Hepatocyte (in vitro differentiated cells): ENCODE measurements around the gene PLBD1. TPM values are rescaled to one million over a fixed set of nuclear protein-coding genes. Genes with fewer than 3 reads are reported as not detected.

ENCODE experiments used
- DNase-seq: peaks from one replicate; pipeline ENCODE4 v3.0.0-alpha.2; 2016; ENCODE audit warnings: low spot score
- H2AFZ ChIP-seq: fragments of 200-600 bp; sonication (generic); 2 replicates; pipeline ENCODE4 v1.6.0; 2016; ENCODE audit warnings: antibody characterized with exemption, mild to moderate bottlenecking
- H3K27ac ChIP-seq: fragments of 200-600 bp; sonication (generic); 2 replicates; pipeline ENCODE4 v1.5.1; 2016; ENCODE audit warnings: mild to moderate bottlenecking
- H3K27me3 ChIP-seq: fragments of 200-600 bp; sonication (generic); 2 replicates; pipeline ENCODE4 v1.6.1; 2016
- H3K36me3 ChIP-seq: fragments of 200-600 bp; sonication (generic); replicated peaks from 2 replicates; pipeline ENCODE4 v1.5.1; 2016; ENCODE audit warnings: low read depth; ENCODE audit not compliant: insufficient read depth
- H3K4me1 ChIP-seq: fragments of 200-600 bp; sonication (generic); 2 replicates; pipeline ENCODE4 v1.5.1; 2016; ENCODE audit warnings: mild to moderate bottlenecking, moderate library complexity; ENCODE audit not compliant: insufficient read depth
- H3K4me2 ChIP-seq: fragments of 200-600 bp; sonication (generic); 2 replicates; pipeline ENCODE4 v1.6.0; 2016
- H3K4me3 ChIP-seq: fragments of 200-600 bp; sonication (generic); 2 replicates; pipeline ENCODE4 v1.5.1; 2016; ENCODE audit warnings: mild to moderate bottlenecking
- H3K79me2 ChIP-seq: fragments of 200-600 bp; sonication (generic); 2 replicates; pipeline ENCODE4 v1.6.0; 2017; ENCODE audit warnings: mild to moderate bottlenecking
- H3K9me2 ChIP-seq: fragments of 200-600 bp; sonication (generic); replicated peaks from 2 replicates; pipeline ENCODE4 v1.6.0; 2017; ENCODE audit warnings: mild to moderate bottlenecking; ENCODE audit not compliant: insufficient read depth
- H3K9me3 ChIP-seq: fragments of 200-600 bp; sonication (generic); 2 replicates; pipeline ENCODE4 v1.5.1; 2016; ENCODE audit warnings: low read depth, mild to moderate bottlenecking
- H4K20me1 ChIP-seq: fragments of 200-600 bp; sonication (generic); 2 replicates; pipeline ENCODE4 v1.6.0; 2016; ENCODE audit warnings: mild to moderate bottlenecking; ENCODE audit not compliant: insufficient read depth, poor library complexity, severe bottlenecking
- CTCF ChIP-seq: fragments of 200-600 bp; sonication (generic); IDR thresholded peaks from 2 replicates; pipeline ENCODE4 v1.5.1; 2016; ENCODE audit warnings: antibody characterized with exemption, mild to moderate bottlenecking; ENCODE audit not compliant: poor library complexity
- EZH2 ChIP-seq: fragments of 200-600 bp; sonication (generic); IDR thresholded peaks from 2 replicates; pipeline ENCODE4 v1.6.1; 2016; ENCODE audit warnings: antibody characterized with exemption, mild to moderate bottlenecking, borderline replicate concordance
- EZH2phosphoT487 ChIP-seq: fragments of 200-600 bp; sonication (generic); IDR thresholded peaks from one replicate; pipeline ENCODE4 v1.6.1; 2018; ENCODE audit warnings: antibody characterized with exemption, mild to moderate bottlenecking, low read depth, moderate library complexity; ENCODE audit not compliant: unreplicated experiment, severe bottlenecking
- WGBS: methylation state at CpG from one replicate; pipeline ENCODE4 v1.1.6; 2016; ENCODE audit warnings: low lambda C conversion rate; ENCODE audit errors: missing lambda C conversion rate; 5-methylcytosine and 5-hydroxymethylcytosine counted together
- polyA plus RNA-seq: library from polyadenylated mRNA; unstranded; fragments of >200 nt; fragmentation: Nextera tagmentation; extraction: Ambion mirVana; gene quantifications from 2 replicates; pipeline ENCODE4 v1.2.1, GENCODE V29; 2016
- total RNA-seq: library from RNA; depleted of rRNA; stranded (reverse); fragments of >200 nt; gene quantifications from 2 replicates; pipeline ENCODE4 v1.2.3, GENCODE V29; 2014

PLBD1 gene
- total and polyA plus RNA-seq, 2 experiments from 2014 or later, result 18.6 to 19.1 TPM

GRCh38 chr12:14532152-14532551, 35.5 kb downstream of the PLBD1 start:
- H3K4me2 ChIP-seq, result no peak overlapping the region
- no peaks in the 10 kb centered on the region for H3K9me2 ChIP-seq
- H3K36me3 ChIP-seq, result no peaks in the 10 kb centered on the region
- H4K20me1 ChIP-seq, result no peaks in the 10 kb centered on the region
- TF ChIP-seq EZH2phosphoT487, result no peak
- TF ChIP-seq EZH2, result no peak
- TF ChIP-seq CTCF, result no peak
- no peak for DNase-seq
- H3K4me1 ChIP-seq, result peaks cover 3% of the 10 kb centered on the region
- H3K79me2 ChIP-seq, result no peaks in the 10 kb centered on the region
- no peaks in the 10 kb centered on the region for H3K27me3 ChIP-seq
- no peak overlapping the region for H2AFZ ChIP-seq
- H3K4me3 ChIP-seq, result no peak overlapping the region
- no peak overlapping the region for H3K27ac ChIP-seq
- no peaks in the 10 kb centered on the region for H3K9me3 ChIP-seq
- WGBS, result 91% methylated on average over 10 of the region's 10 CpGs

GRCh38 chr12:14525964-14526363, 41.7 kb downstream of the PLBD1 start:
- Histone ChIP-seq H3K27me3 (no peaks in the 10 kb centered on the region), H2AFZ (no peak overlapping the region), H3K79me2 (no peaks in the 10 kb centered on the region), H3K27ac (no peak overlapping the region), H3K9me2 (no peaks in the 10 kb centered on the region), H3K4me3 (no peak overlapping the region), H3K4me1 (no peaks in the 10 kb centered on the region), H4K20me1 (no peaks in the 10 kb centered on the region), H3K36me3 (no peaks in the 10 kb centered on the region), H3K4me2 (no peak overlapping the region), H3K9me3 (peaks cover 12% of the 10 kb centered on the region)
- WGBS, result 87% methylated on average over 2 of the region's 2 CpGs
- no peak for DNase-seq
- TF ChIP-seq EZH2 (no peak), CTCF (no peak), EZH2phosphoT487 (no peak)

GRCh38 chr12:14521822-14522221, 45.9 kb downstream of the PLBD1 start:
- Histone ChIP-seq H3K27ac (no peak overlapping the region), H3K4me3 (no peak overlapping the region), H3K79me2 (no peaks in the 10 kb centered on the region), H3K36me3 (no peaks in the 10 kb centered on the region), H3K9me3 (peaks cover 12% of the 10 kb centered on the region), H2AFZ (no peak overlapping the region), H3K9me2 (no peaks in the 10 kb centered on the region), H4K20me1 (no peaks in the 10 kb centered on the region), H3K27me3 (no peaks in the 10 kb centered on the region), H3K4me1 (no peaks in the 10 kb centered on the region), H3K4me2 (no peak overlapping the region)
- no peak for DNase-seq
- TF ChIP-seq EZH2phosphoT487 (no peak), EZH2 (no peak), CTCF (no peak)

- no peak for DNase-seq
Observed at GRCh38 chr12:14514946-14515345, 52.7 kb downstream of the PLBD1 start.

More at GRCh38 chr12:14514946-14515345, 52.7 kb downstream of the PLBD1 start:
- Histone ChIP-seq H3K27ac (peak overlapping the region; percentile 32), H3K4me3 (no peak overlapping the region), H3K9me3 (no peaks in the 10 kb centered on the region), H2AFZ (no peak overlapping the region), H3K4me1 (no peaks in the 10 kb centered on the region), H3K36me3 (no peaks in the 10 kb centered on the region), H3K27me3 (no peaks in the 10 kb centered on the region), H3K9me2 (no peaks in the 10 kb centered on the region), H3K4me2 (no peak overlapping the region), H4K20me1 (no peaks in the 10 kb centered on the region), H3K79me2 (no peaks in the 10 kb centered on the region)
- TF ChIP-seq EZH2phosphoT487 (no peak), EZH2 (no peak), CTCF (no peak)
- WGBS, result 96% methylated on average over 1 of the region's 1 CpG
